GM19025 (cell line): ENCODE results near the gene PI4KA.
"Not testable (repeated sequence)": the region's sequence is repeated elsewhere in the genome, so short reads cannot be mapped to it uniquely, and the experiment has no call there.

Source experiments
- ATAC-seq: cut with Tn5 transposase; IDR thresholded peaks from one replicate; pipeline ENCODE4 v1.9.1; 2021; ENCODE audit warnings: mild to moderate bottlenecking, low read depth, moderate library complexity; ENCODE audit not compliant: unreplicated experiment

PI4KA gene

DNA sequence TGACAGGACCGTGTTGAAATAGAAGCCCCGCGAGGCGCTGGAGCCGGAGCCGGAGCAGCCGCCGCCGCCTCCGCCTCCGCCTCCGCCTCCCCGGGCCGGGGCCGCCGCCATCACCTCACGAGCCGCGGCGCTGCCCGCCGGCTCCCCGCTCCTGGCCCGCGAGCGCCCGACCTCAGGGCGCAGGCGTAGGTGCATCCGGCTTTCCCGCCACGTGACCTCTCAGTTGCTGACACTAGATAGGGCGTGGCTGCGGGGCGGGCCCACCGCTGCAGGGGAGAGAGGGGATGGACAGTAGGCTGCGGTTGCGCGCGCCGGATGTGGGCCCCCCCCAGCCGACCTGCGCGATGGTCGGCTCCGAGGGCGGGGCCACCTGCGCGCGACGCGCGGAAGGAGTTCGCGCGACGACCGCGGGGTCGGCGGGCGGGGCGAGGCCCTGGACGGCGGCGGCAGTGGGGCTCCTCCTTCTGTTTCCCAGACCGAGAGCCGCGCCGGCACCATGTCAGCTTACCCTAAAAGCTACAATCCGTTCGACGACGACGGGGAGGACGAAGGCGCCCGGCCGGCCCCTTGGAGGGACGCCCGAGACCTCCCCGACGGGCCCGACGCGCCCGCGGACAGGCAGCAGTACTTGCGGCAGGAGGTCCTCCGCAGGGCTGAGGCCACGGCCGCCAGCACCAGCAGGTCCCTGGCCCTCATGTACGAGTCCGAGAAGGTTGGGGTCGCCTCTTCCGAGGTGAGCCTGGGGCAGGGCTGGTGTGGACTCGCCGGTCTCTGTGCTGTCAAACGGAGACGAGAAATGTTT lies at the start of gene PI4KA, which contains the start of gene SNAP29:
Gene PI4KA (minus strand): TSS at position 197 of the 802 bp plus-strand sequence. CDS start 86 bp downstream, at position 111.
Gene SNAP29 (plus strand): TSS at position 393 of the 802 bp plus-strand sequence. CDS start 104 bp downstream, at position 497.
- ATAC-seq, result peak; percentile 88

GRCh38 chr22:20906387-20906767 lies 47.8 kb upstream of the PI4KA start:
- ATAC-seq, result no peak

- no peak for ATAC-seq
These were observed 47.1 kb upstream of the PI4KA start for GRCh38 chr22:20905415-20906386.

DNA sequence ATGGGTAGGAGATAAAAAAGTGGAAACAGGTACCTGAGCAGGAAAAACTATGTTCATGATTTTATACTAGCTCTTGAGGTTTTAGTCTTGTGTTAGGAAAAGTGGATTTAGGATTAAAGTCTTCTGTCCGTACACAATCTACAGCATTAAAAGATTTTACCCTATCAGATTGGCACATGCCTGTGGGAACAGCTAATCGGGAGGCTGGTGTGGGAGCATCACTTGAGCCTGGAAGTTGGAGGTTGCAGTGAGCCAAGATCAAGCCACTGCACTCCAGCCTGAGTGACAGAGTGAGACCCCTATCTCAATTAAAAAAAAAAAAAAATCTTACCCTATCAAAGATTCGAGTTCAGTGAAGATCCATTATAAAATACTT lies 46.4 kb upstream of the PI4KA start:
- ATAC-seq, result no peak

DNA sequence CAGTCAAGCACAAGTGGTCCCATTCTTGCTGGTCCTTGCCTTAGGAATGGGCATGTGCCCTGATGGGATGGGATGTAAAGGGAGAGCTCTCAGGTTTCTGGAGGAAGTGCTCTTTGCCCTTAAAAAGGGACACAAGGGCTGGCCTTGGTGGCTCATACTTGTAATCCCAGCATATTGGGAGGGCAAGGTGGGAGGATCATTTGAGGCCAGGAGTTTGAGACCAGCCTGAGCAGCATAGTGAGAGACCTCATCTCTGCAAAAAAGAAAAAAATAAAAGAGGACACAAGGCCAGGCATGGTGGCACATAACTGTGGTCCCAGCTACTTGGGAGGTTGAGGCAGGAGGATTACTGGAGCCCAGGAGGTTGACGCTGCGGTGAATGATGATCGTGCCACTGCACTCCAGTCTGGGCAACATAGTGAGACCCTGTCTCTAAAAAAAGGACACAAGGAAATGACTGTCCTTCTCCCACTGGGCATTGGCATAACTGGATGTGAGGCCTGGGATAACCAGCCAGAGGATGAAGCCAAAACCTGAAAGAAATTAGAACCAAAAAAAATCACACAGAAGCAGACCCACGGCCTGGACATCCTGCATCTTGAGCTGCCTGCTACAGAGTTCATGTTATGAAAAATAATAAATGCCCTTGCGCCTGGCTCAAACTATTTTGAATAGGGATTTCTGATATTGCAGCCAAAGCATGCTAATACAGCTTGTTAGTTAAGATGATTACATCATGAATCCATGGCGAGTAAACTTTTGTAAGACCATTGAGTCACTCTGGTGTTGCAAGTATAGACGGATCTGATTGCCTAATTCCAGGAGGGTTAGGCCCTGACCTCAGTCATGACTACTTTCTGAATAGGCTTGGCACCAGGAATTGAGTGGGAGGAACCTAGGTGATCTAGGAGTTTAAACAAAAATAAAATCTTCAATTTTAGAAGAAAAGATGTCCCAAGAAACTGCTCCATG lies 45.7 kb upstream of the PI4KA start:
- ATAC-seq, result no peak

DNA sequence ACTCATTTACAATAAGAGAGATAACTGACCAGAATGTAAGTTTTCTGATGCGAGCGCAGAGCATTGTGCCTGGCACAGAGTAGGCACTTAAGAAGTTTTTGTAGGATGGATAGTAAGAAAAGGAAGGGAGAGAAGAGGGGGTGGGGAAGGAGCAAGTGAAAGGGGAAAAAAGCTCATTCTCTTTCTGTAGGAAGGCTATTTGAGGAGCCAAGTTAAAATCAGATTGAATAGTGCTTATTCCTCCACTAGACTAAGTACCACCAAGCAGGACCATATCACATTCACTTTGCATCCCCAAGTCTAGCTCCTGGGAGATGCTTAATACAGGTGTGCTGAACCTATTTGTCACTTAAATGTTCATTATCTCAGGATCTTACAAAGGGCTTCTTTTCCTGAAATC lies 44.5 kb upstream of the PI4KA start:
- no peak for ATAC-seq

GRCh38 chr22:20901093-20902033 lies 42.8 kb upstream of the PI4KA start:
- not testable (repeated sequence) for ATAC-seq

DNA sequence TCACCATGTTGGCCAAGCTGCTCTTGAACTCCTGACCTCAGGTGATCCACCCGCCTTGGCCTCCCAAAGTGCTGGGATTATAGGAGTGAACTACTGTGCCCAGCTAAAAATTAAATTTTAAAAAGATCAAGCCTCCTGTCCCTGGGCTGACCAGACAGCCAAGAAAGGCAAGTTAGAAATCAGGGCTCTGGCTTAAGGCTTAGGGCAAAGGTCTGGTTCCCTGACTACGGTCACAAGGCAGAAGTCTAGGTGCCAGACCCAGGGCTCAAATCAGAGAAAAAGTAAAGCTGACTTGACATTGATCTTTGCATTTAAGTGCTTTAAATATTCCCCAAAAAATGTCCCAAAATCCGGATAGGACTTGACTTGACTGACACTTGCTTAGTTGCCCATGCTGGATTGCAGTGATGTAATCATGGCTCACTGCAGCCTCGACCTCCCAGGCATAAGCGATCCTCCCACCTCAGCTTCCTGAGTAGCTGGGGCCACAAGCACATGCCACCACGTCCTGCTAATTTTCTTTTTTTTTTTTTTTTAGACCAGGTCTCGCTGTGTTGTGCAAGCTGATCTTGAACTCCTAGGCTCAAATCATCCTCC lies 41.3 kb upstream of the PI4KA start:
- ATAC-seq, result no peak

- not testable (repeated sequence) for ATAC-seq
These were observed 39.1 kb upstream of the PI4KA start for GRCh38 chr22:20897737-20898136.

DNA sequence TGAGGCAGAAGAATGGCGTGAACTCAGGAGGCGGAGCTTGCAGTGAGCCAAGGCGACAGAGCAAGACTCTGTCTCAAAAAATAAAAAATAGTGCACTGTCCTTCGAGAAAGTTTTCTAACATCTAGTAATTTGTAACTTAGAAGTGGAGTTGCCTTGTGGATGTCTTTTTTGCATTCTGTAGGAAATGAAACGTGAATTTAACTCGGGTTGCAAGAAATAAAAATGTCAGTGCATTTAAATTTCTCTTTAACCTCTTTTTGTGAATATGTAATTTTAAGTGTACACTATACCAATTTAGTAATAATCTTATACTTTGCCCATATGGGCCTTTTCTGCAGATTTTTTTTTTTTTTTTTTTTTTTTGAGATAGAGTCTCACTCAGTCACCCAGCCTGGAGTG lies 32.4 kb upstream of the PI4KA start:
- ATAC-seq, result no peak

- ATAC-seq, result no peak
These were observed 31.4 kb upstream of the PI4KA start for GRCh38 chr22:20889904-20890540.

DNA sequence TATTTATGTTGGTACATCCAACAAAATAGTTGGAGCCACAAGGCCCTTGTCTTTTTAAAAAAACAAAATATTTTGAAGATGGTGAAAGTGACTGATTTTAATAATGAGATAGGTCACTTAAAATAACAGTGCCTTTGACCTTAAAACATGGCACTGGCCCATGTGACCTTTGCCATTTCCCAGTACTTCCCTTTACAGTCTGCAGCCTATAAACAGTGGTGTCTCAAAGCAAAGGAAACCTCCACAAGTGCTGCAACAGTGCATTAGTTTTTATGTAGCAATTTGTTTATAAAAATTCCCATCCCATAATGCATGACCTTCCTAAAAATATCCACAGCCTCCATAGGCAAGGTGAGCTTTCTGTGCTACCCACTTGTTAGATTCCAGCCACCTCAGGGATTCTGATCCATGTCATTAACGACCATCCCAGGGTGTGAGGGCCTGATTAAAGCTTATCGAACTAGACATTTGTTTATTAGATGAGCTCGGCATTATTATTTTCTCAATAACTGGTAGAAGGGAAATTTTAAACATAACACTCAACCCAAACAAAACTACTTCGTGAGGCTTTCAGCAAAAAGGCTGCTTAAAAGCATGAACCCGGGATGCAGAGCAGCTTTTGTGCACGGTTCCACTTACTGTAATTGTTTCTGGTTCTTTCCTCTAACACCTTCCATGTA lies 30.6 kb upstream of the PI4KA start:
- ATAC-seq, result no peak

DNA sequence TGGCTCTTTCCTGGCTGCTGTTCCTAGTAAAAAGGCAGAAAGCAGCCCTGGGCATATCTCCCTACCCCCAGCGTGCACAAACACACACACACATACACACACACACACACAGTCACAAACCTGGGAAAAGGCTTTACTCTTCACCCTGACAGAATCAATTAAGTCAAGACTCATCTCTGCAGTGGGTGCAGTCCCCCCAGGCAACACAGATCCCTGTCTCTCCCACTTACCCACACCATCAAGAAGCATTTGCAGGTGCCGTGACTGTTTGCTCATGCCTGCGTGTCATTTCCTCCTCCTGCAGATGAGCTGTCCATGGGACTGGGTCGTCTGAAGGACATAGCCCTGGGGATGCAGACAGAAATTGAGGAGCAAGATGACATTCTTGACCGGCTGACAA lies 28.8 kb upstream of the PI4KA start:
- ATAC-seq, result no peak

DNA sequence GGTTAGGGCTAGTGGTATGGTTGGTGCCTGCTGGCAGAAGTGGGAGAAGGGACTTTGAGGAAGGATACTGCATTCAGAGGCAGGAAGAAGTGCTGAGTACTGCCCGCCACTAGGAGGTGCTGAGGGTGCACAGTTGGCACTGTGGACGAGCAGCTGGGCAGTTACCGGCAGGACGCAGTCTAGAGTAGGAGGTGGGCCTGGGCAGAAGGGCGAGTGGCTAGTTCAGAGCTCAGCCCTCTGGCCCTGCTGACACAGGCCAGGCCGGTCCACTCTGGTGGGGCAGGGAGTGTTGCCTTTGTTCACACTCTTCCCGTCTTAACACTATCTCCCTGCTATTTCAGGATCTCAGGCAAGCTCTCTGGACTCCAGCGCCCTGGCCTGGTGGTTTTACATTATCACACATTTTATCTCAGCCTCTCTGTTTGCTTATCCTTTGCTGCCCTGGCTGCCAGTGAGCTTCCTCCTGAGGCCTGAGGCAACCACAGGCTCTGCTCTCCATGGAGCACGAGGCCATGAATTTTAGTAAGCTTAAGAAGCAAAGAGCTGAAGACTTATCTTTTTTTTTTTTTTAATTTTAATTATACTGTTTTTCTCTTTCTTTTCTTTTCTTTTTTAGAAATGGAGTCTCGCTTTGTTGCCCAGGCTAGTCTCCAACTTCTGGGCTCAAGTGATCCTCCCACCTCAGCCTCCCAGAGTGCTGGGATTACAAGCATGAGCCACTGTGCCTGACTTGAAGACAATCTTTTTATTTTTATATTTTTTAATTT lies 27.1 kb upstream of the PI4KA start:
- ATAC-seq, result no peak

DNA sequence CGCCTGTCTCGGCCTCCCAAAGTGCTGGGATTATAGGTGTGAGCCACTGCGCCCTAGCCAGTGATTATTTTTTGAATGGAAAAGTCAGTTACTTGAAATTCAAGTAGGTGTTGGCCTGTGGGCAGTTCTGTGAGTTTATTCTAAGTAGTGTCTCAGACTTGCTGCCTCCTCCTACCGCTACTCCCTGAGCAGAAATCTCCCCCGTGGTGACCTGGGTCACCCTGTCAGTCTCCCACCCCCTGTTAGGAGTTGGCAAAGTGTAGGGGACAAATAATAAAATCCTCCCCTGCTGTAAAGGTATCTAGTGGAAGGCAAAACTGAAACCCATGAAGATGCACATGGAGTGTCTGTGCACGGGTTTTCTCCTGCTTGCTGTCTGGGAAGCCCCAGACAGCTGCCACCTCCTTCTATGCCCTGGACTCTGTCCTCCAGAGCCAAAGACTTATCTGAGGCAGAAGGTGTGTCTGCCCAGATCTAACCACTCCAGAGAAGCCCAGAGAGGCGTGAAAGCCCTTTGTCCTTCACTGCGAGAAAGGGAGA lies 26.5 kb upstream of the PI4KA start:
- no peak for ATAC-seq

- ATAC-seq, result no peak
These were observed 25.8 kb upstream of the PI4KA start for GRCh38 chr22:20884454-20884853.

DNA sequence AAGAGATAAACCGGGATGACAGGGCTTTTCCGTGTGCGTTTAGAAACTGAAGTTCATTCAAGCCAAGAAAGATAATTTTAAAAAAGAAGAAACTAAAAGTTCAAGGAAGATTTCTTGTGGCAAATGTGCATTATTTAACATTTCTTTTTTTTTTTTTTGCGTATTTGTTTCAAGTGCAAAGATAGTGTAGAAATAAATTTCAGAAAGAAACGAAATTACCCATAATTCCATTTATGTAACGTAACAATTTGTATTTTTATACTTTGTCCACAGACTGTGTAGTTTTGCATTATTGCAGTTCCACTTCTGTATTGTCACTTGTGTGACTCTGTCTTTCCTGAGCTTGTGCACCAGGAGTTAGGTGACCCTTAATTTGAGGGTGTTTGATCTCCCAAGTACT lies 24.2 kb upstream of the PI4KA start:
- ATAC-seq, result no peak
